PC-3 (cell line): ENCODE data around the gene OR4D1.

ENCODE experiments used
- EZH2 ChIP-seq: fragments of 300-600 bp; sonication (generic); IDR thresholded peaks from one replicate; pipeline ENCODE4 v1.6.1; 2017; ENCODE audit warnings: antibody characterized with exemption, mild to moderate bottlenecking, low read length; ENCODE audit not compliant: unreplicated experiment
- TF ChIP-seq, protein P1 (sequence below): fragments of 300-600 bp; sonication (generic); conservative IDR thresholded peaks from 2 replicates; pipeline ENCODE4 v1.5.1; 2017; ENCODE audit warnings: antibody characterized with exemption, low read depth, mild to moderate bottlenecking, low read length

DNA sequence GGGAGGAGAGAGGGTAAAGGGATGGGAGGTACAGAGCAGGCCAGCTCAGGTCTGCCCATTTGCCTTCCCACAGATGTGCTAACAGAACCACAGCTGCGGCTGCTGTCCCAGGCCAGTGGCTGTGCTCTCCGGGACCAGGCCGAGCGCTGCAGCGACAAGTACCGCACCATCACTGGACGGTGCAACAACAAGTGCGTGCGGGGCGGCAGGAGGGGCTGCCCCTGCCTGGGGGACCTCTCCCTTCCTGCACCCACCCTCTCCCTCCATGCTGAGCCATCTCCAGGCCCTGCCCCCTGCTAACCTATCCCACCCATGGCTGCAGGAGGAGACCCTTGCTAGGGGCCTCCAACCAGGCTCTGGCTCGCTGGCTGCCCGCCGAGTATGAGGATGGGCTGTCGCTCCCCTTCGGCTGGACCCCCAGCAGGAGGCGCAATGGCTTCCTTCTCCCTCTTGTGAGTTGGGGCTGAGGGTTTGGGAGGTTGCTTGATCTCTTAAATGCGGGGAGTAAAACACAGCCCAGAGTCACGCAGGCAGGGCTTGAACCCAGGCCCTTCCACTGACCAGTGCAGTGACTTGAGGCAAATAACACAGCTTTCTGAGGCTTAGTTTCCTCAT is 45.6 kb downstream of the OR4D1 start:
- TF ChIP-seq, protein P1, sequence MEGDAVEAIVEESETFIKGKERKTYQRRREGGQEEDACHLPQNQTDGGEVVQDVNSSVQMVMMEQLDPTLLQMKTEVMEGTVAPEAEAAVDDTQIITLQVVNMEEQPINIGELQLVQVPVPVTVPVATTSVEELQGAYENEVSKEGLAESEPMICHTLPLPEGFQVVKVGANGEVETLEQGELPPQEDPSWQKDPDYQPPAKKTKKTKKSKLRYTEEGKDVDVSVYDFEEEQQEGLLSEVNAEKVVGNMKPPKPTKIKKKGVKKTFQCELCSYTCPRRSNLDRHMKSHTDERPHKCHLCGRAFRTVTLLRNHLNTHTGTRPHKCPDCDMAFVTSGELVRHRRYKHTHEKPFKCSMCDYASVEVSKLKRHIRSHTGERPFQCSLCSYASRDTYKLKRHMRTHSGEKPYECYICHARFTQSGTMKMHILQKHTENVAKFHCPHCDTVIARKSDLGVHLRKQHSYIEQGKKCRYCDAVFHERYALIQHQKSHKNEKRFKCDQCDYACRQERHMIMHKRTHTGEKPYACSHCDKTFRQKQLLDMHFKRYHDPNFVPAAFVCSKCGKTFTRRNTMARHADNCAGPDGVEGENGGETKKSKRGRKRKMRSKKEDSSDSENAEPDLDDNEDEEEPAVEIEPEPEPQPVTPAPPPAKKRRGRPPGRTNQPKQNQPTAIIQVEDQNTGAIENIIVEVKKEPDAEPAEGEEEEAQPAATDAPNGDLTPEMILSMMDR, result peak; percentile 39; the same call in 1 of the 2 replicates
- no peak for TF ChIP-seq EZH2
